Thoracic aorta (tissue), 2 donors: ENCODE data around the gene BANP. TPM values are rescaled to one million over a fixed set of nuclear protein-coding genes. Genes with fewer than 3 reads are reported as not detected.
"Not testable (repeated sequence)": the region's sequence is repeated elsewhere in the genome, so short reads cannot be mapped to it uniquely, and the experiment has no call there.

Source experiments
- ATAC-seq: fragments of 150-250 bp; one replicate; pipeline ENCODE4 v1.8.0; 2017; ENCODE audit warnings: low read depth; ENCODE audit not compliant: insufficient number of reproducible peaks, low FRiP score
- DNase-seq: peaks from one replicate; pipeline ENCODE4 v3.0.0-alpha.2; 2020; ENCODE audit warnings: low spot score
- H3K27ac ChIP-seq, 2 donors: fragments of 200-600 bp; sonication (generic); 1 replicate in 1 of 2; 2 replicates in 1 of 2; pipeline ENCODE4 v1.5.1; 2016; ENCODE audit warnings: mild to moderate bottlenecking in 2 of 2, moderate library complexity in 2 of 2
- H3K27me3 ChIP-seq: fragments of 200-600 bp; sonication (generic); replicated peaks from 2 replicates; pipeline ENCODE4 v1.6.0; 2016; ENCODE audit warnings: mild to moderate bottlenecking; ENCODE audit not compliant: insufficient read depth
- H3K36me3 ChIP-seq: fragments of 200-600 bp; sonication (generic); one replicate; pipeline ENCODE4 v1.5.1; 2016
- H3K4me1 ChIP-seq, 2 donors: fragments of 200-600 bp; sonication (generic); 1 replicate in 1 of 2; 2 replicates in 1 of 2; pipeline versions ENCODE4 v1.5.1 to v1.6.0; 2016; ENCODE audit warnings: low read depth in 2 of 2, mild to moderate bottlenecking in 1 of 2; ENCODE audit not compliant: control insufficient read depth in 1 of 2
- H3K4me3 ChIP-seq: fragments of 200-600 bp; sonication (generic); 2 replicates; pipeline ENCODE4 v1.5.1; 2016; ENCODE audit warnings: mild to moderate bottlenecking
- H3K9me3 ChIP-seq: fragments of 200-600 bp; sonication (generic); 2 replicates; pipeline ENCODE4 v1.5.1; 2016
- total RNA-seq, 2 donors: library from RNA; depleted of rRNA; stranded (reverse); fragments of >200 nt; gene quantifications; one replicate each; pipeline versions ENCODE4 v1.1.0 to v1.2.3, GENCODE V29; 2016
- TF ChIP-seq, protein P1 (sequence below): fragments of 200-600 bp; sonication (generic); IDR thresholded peaks from one replicate; pipeline ENCODE4 v1.5.1; 2019; ENCODE audit warnings: antibody characterized with exemption

BANP gene
- total RNA-seq, 2 donors from 2014 or later = 18.6 to 21.8 TPM

DNA sequence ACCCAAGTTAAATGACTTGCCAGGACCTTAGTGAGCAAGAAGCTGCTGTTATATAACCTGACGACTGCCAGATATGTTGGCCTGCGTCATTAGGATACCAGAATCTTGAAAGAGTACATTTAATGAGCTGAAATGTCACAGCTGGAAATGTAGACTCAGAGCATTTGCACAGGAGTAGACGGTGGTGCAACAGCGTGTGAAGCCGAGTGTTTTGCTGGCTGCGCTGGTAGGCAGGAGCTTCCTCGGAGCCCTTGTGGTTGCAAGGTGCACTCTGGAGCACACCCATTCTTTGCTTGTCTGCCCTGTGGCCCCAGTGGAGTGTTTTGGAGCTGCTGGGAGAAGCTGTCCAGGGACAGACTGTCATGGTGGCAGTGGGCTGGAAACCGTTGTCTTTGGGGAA lies 79.3 kb downstream of the BANP start:
- no peaks in the 10 kb centered on the region for H3K27me3 ChIP-seq
- H3K4me3 ChIP-seq = no peak overlapping the region
- ATAC-seq (no peak), DNase-seq (no peak)
- H3K27ac ChIP-seq = no peak overlapping the region
- H3K4me1 ChIP-seq = no peaks in the 10 kb centered on the region
- peaks cover 24% of the 10 kb centered on the region for H3K36me3 ChIP-seq
- TF ChIP-seq, protein P1, sequence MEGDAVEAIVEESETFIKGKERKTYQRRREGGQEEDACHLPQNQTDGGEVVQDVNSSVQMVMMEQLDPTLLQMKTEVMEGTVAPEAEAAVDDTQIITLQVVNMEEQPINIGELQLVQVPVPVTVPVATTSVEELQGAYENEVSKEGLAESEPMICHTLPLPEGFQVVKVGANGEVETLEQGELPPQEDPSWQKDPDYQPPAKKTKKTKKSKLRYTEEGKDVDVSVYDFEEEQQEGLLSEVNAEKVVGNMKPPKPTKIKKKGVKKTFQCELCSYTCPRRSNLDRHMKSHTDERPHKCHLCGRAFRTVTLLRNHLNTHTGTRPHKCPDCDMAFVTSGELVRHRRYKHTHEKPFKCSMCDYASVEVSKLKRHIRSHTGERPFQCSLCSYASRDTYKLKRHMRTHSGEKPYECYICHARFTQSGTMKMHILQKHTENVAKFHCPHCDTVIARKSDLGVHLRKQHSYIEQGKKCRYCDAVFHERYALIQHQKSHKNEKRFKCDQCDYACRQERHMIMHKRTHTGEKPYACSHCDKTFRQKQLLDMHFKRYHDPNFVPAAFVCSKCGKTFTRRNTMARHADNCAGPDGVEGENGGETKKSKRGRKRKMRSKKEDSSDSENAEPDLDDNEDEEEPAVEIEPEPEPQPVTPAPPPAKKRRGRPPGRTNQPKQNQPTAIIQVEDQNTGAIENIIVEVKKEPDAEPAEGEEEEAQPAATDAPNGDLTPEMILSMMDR = no peak
- H3K9me3 ChIP-seq = no peaks in the 10 kb centered on the region

DNA sequence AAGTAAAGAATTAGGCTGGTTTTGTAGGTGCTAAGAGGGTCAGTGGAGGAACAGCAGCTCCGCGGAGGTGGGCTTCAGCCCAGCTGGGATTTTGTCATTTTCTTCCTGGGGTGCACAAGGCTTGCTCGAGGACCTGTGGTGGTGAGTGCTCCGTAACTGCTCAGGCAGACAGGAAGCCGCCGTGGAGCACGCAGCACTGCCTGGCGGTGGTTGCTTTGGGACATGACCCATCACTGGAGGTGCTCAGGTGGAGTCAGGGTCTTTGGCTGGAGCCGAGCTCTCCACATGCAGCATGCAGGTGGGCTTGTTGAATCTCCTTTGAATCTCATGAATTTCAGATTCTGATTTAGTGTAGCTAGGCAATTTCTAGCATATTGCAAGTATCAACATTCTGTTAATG lies 79.7 kb downstream of the BANP start:
- peaks cover 29% of the 10 kb centered on the region for H3K36me3 ChIP-seq
- DNase-seq, H3K4me3 ChIP-seq, H3K9me3 ChIP-seq, H3K27ac ChIP-seq, ATAC-seq, H3K4me1 ChIP-seq, H3K27me3 ChIP-seq: not testable (repeated sequence)

DNA sequence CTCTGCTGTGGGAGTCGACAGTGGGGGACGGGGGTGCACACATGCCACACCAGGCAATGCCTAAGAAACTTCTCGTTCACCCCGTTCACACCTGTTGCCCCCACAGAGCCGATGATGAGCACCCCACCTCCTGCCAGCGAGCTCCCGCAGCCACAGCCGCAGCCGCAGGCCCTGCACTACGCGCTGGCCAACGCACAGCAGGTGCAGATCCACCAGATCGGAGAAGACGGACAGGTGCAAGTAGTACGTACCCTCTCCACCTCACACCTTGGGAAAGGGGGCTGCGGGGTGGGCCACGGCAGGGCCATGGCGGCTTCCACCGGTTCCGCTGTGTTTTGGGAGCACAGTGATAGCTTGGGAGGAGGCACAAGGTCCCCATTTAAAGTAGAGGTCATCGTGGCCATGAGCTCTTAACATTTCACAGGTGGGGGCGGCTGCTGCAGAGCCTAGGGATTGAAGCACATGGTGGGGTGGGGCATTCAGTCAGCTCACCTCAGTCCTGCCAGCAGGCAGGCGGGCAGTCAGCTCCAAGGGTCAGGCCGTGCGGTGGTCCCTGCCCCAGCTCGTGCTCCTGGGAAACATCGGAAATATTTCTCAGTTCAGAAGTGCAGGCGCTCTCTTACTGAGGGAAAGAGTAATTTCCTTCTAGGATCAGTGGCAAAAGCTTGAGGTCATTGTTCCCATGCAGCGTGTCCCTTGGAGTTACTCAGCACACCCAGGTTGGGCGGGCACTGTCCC lies 81.9 kb downstream of the BANP start:
- H3K9me3 ChIP-seq, H3K4me1 ChIP-seq, H3K4me3 ChIP-seq, H3K27me3 ChIP-seq, DNase-seq, H3K27ac ChIP-seq, ATAC-seq: not testable (repeated sequence)
- H3K36me3 ChIP-seq = peaks cover 28% of the 10 kb centered on the region

DNA sequence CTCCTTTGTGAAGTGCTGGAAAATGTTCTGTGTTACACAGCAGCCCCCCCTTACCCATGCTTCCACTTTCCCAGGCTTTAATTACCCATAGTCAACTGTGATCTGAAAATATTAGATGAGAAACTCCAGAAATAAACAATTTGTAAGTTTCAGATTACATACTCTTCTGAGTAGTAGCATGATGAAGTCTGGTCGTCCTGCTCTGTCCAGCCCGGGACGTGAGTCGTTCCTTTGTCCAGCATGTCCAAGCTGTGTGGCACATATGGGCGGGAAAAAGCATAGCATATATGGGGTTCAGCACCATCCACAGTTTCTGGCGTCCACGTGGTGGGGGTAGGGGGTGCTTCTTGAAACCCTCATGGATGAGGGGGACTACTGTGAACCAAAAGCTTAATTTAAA lies 83.5 kb downstream of the BANP start:
- H3K27ac ChIP-seq = no peak overlapping the region
- H3K4me1 ChIP-seq = no peaks in the 10 kb centered on the region
- DNase-seq (no peak), ATAC-seq (no peak)
- no peaks in the 10 kb centered on the region for H3K9me3 ChIP-seq
- H3K4me3 ChIP-seq = no peak overlapping the region
- no peaks in the 10 kb centered on the region for H3K27me3 ChIP-seq
- H3K36me3 ChIP-seq = peaks cover 26% of the 10 kb centered on the region
- TF ChIP-seq, protein P1 = no peak

DNA sequence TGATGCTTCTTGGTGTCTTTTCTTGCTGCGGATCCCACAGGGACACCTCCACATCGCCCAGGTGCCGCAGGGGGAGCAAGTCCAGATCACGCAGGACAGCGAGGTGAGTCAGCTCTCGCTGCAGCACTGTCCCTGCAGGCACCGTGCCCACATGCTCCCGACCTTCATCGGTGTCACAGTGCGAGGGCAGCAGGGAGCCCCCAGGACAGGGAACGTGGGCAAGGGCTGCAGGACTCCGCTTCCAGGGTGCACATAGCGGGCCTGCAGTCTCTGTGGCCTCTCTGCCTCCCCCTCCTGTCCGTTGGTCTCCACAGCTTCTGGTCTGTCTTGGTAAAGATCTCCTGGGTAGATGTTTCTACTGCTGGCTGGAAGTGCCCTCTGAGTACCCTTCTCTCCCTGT lies 84.1 kb downstream of the BANP start:
- Histone ChIP-seq H3K9me3 (no peaks in the 10 kb centered on the region), H3K27ac (no peak overlapping the region), H3K4me3 (no peak overlapping the region), H3K4me1 (no peaks in the 10 kb centered on the region), H3K36me3 (peaks cover 26% of the 10 kb centered on the region), H3K27me3 (no peaks in the 10 kb centered on the region)
- TF ChIP-seq, protein P1 = no peak
- ATAC-seq = no peak
- no peak for DNase-seq

DNA sequence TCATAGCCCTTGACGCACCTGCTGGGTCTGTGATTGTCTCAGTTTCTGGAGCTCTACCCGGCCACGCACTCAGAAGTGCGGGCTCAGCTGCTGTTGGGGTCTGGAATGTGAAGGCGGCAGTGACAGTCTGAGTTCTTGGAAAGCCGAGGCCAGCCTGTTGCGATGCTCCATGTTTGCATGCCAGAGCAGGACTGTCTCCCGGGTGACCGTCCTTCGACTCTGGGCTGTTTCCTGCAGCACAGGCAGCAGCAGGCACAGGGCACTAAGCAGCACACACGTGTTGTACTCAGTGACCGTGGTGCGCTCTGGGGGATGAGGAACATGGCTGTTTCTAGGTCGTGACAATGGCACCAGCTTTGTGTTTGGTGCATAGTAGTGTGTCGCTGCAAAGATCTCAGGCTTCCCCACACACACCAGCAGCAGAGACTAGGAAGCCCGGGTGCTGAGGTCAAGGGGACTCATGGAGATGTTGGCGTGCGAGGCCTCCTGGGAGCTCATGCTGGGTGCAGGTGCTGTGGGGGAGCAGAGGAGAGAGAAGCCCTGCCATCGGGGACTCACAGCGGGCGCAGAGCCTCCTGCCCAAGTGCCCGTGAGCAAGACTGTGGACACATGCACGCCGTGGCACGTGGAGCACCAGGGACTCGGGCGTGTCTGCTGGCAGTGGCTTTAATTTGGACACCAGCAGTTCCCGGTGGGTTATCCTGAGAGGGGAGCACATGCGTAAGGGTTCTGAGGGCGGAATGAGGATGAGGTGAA lies 84.8 kb downstream of the BANP start:
- not testable (repeated sequence) for H3K4me3 ChIP-seq, H3K27ac ChIP-seq, H3K27me3 ChIP-seq, H3K4me1 ChIP-seq, ATAC-seq, H3K9me3 ChIP-seq, DNase-seq
- peaks cover 26% of the 10 kb centered on the region for H3K36me3 ChIP-seq

DNA sequence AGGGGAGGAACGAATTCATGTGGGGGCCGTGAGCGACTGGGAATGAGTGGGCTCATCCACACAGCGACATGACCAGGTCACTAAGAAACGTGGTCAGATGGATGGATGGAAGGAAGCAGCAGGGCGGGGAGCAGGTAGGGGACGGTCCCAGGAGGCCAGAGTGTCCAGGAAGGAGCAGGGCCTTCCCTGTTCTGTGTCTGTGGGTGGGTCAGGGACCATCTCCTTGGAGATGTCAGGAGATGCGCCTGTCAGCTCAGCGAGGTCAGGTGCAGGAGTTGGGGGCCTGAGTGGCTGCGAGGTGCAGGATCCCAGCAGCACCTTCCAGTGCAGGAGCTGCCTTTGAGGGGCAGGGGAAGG lies 85.4 kb downstream of the BANP start:
- ATAC-seq, H3K27ac ChIP-seq, H3K4me3 ChIP-seq, H3K4me1 ChIP-seq, H3K9me3 ChIP-seq, H3K27me3 ChIP-seq, DNase-seq: not testable (repeated sequence)
- H3K36me3 ChIP-seq = peaks cover 26% of the 10 kb centered on the region

DNA sequence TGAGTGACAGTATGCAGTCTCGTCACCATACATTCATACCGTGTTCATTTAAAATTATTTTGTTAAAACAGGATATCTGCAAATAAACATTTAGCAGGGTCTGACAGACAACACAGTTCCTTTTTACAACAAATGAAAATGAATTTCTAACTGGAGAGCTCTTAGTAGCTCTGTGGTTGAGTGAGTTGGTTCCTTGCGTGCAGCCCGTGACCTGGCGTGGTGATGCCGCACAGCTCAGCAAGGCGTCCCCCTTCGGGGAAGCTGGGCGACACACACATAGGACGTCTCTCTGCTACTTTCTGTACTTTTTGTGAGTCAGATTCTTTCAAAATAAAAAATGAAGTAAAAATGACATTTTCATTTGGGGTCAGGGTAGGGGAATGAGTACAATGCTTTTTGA lies 86.1 kb downstream of the BANP start:
- not testable (repeated sequence) for DNase-seq, H3K4me1 ChIP-seq, H3K27me3 ChIP-seq, ATAC-seq, H3K9me3 ChIP-seq, H3K4me3 ChIP-seq, H3K27ac ChIP-seq
- H3K36me3 ChIP-seq = peaks cover 23% of the 10 kb centered on the region

DNA sequence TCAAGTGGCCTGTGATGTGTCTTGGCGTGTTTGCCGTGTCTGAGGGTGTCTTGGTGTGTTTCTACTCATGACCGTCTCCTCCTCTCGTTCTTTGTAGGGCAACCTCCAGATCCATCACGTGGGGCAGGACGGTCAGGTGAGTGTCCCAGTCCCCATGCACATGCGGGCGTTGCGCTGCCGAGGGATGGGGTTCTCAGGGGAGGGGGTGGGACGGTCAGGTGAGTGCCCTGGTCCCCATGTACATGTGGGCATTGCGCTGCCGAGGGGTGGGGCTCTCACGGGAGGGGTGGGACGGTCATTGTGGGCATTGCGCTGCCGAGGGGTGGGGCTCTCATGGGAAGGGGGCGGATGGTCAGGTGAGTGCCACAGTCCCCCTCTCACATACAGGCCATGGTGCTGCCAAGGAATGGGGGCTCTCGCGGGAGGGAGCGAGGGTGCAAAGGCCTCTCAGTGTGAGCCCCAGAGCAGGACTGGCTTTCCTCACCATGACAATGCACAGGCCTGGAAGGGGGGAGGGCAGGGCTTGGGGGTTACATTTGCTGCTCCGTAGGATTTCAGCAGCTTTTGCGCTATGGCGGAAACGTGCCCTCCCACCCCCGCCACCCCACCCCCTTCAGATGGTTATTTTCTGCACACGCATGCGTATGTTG lies 86.8 kb downstream of the BANP start:
- H3K36me3 ChIP-seq = peaks cover 22% of the 10 kb centered on the region
- H3K4me1 ChIP-seq, H3K27ac ChIP-seq, H3K27me3 ChIP-seq, H3K4me3 ChIP-seq, H3K9me3 ChIP-seq, DNase-seq, ATAC-seq: not testable (repeated sequence)
